HL-60/S4 (cell line): ENCODE results near the gene ZNF83.
"Not testable (repeated sequence)": the region's sequence is repeated elsewhere in the genome, so short reads cannot be mapped to it uniquely, and the experiment has no call there.

Source experiments
- in situ Hi-C: fragments of 300-500 bp; cut with MboI; formaldehyde crosslinking; loops from 2 replicates; pipeline ENCODE4 v1.14.3; 2022; ENCODE audit warnings: low sequenced_read_pairs

ZNF83 gene

DNA sequence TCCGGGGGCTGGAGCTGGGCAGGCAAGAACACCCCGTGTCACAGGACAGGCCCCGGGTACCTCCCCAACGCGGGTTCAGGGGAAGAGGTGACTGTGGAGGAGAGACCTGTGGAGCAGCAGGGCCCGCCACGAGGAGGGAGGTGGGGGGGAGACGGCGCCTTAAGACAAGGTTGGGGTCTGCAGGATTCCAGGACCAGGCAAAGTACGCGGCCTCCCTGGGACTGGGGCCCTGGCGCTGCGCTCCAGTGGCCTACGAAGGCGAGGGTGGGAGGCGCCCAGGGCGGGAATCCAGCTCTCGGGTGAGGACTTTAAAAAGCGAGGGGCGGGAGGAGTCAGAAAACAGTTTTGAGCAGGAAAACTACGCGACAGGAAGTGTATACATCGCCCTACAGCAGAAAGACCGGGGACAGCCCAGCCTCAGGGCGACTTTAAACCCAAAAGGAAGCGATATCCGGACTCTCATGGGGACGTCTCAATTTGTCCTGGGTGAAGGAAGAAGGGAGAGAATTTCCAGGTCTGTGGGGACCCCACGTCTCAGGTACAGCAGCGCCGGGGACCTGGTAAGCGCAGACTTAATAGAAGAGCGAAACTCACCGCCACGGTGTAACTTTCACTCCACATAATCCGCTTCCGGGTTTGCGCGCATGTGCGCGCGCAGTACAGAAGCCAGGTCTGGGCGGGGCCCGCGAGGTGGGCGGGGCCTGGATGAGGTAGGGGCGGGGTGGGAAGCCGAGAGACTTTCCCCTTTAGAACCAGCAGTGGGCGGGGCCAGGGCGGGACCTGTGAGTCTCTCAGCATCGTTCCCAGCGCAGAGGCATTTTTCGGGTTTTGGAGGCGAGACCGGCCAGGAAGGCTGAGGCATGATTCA lies at the start of gene ZNF83:
TSS of gene ZNF83 (minus strand) at position 638 of the 868 bp plus-strand sequence.
- in situ Hi-C loops = no loop called here

GRCh38 chr19:52687684-52688083 lies 49.5 kb upstream of the ZNF83 start:
- in situ Hi-C loops = no loop called here

DNA sequence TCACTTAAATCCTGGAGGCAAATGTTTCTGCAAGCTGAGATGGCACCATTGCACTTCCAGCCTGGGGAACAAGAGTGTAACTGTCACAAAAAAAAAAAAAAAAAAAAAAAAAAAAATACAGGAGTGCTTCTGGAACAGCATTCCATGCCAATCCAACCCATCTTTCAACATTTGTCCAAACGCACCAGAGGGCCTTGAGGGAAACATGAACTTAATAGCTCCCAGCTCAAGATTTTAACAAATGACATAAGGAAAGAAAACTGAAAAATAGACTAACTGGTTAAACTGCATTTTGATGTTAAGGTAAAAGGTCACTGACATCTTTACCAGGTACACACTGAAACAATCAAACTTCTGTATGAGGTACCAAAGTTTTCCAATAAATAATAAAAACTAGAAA lies 47.7 kb upstream of the ZNF83 start:
- in situ Hi-C loops = no loop called here

DNA sequence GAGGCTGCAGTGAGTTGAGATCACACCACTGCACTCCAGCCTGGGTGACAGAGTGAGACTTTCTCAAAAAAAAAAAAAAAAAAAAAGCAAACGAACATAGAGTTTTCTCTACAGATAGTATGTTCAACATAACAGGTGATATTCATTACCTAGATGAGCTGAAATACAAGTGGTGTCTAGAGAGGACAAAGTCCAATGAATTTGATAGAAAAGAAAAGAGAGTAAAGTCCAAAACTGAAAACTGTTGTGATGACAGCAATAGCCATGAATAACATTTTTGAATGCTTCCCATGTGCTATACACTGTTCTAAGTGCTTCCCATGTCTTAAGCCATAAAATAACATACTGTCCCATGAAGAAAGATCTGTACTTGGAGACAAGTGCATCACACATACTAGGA lies 43.1 kb upstream of the ZNF83 start:
- in situ Hi-C loops = not testable (repeated sequence)

GRCh38 chr19:52679598-52679997 lies 41.4 kb upstream of the ZNF83 start:
- in situ Hi-C loops = no loop called here

GRCh38 chr19:52675239-52675638 lies 37.1 kb upstream of the ZNF83 start:
- in situ Hi-C loops = not testable (repeated sequence)

DNA sequence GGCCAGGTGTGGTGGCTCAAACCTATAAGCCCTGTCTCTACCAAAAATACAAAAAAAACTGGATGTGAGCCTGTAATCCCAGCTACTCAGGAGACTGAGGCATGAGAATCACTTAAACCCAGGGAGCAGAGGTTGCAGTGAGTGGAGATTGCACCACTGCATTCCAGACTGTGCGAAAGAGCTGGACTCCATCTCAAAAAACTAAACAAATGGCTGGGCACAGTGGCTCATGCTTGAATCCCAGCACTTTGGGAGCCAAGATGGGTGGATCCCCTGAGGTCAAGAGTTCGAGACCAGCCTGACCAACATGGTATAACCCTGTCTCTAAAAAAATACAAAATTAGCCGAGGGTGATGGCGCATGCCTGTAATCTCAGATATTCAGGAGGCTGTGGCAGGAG lies 34.9 kb upstream of the ZNF83 start:
- in situ Hi-C loops = no loop called here

- in situ Hi-C loops = no loop called here
These were observed 31.9 kb upstream of the ZNF83 start for GRCh38 chr19:52670046-52670445.

GRCh38 chr19:52669586-52669985 lies 31.4 kb upstream of the ZNF83 start:
- in situ Hi-C loops = no loop called here

DNA sequence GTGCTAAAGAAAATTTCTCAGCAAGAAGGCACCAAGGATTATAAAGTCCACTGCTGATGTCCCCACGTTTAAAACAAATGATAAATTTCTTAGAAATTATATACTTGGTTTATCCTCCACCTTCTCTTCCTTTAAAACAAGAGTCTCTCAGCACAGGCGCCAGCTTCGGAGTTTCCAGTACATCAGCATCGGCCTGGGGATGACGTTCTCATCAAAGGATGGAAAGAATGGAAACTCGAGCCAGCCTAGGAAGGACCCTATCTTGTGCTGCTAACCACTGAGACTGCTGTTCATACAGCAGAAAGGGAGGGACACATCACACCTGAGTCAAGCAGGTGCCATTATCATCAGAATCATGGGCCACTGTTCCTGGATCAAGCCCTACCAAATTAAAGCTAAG lies 29.8 kb upstream of the ZNF83 start:
- in situ Hi-C loops = no loop called here

DNA sequence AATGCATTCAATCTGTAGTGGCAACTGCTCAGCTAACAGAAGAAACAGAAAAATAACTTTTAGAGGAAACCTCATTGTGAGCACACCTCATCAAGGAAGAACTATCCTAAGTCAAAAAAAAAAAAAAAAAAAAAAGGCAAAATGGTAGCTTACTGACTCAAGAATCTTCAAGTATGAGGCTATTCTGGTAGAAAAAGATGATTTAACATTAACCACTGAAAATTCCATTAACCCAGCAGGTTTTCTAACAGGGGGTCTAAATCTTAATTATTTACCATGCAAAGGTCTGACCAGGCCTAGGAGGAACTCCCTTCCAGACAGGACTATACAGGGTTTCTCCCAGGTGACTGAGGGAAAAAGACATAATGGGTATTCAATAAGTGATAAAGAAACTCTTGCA lies 28.4 kb upstream of the ZNF83 start:
- in situ Hi-C loops = no loop called here

DNA sequence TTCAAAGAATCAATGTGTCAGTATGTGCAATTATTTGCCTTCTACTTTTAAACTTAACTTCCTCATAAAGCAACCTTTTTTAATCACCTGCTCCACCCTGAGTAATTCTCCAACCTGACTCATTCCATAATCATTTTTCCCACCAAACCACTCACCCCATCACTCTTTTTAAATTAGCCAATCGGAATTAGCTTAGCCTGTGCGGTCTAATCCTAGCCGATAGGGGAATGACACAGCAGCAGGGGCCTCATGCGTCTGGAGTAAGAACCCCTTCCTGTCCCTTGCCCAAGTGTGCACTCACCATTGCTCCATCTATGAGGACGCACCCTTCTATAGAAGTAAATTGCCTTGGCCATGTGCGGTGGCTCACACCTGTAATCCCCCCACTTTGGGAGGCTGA lies 27.4 kb upstream of the ZNF83 start:
- in situ Hi-C loops = no loop called here

DNA sequence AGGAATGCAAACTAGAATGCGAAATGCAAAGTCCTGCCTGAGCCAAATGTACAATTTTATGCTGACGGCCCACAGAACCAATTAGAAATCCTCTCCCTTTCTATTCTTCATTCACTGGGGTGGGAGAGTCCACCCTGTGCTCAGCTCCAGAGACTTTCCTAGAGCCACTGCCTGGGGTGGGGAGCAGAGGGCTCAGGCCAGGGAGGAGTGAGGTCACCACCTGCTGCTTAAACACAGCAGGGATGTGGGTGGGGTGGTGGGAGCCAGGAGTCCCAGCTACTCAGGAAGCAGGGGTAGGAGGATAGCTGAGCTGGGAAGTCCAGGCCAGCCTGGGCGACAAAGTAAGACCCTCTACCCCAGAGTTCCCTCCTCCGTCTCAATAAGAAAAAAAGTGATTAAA lies 26.9 kb upstream of the ZNF83 start:
- in situ Hi-C loops = no loop called here

DNA sequence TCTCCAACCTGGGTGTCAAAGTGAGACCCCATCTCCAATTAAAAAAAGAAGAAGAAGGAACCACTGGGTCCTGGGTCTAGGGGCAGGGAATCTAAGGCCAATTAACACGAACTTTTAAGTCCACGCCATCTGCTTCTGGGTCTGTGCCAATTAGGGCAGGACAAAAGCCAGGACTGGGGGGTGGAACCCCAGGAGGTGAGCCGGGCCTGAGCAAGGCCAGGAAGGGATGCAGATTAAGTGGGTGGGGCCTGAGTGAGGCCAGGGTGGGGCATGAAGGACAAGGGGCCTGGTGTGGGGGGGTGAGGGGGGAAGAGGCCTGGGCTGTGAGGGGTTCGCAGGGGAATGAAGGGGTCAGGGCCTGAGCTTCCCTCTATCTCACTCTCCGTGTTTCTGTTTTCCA lies 26.3 kb upstream of the ZNF83 start:
- in situ Hi-C loops = no loop called here

DNA sequence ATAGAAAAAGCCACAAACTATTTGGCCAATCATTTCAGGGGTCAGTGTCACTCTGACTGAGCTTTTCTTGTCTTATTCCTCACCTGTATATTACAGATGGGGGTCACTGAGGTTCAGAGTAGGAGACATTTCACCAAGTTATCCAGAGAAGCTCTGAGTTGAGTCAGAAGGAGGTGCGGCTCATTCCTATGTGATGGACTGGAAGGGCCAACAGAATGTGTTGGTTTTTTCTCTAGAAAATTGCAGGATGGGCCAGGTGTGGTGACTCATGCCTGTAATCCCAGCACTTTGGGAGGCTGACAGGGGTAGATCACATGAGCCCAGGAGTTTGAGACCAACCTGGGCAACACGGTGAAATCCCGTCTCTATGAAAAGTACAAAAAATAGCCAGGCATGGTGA lies 24.5 kb upstream of the ZNF83 start:
- in situ Hi-C loops = no loop called here

DNA sequence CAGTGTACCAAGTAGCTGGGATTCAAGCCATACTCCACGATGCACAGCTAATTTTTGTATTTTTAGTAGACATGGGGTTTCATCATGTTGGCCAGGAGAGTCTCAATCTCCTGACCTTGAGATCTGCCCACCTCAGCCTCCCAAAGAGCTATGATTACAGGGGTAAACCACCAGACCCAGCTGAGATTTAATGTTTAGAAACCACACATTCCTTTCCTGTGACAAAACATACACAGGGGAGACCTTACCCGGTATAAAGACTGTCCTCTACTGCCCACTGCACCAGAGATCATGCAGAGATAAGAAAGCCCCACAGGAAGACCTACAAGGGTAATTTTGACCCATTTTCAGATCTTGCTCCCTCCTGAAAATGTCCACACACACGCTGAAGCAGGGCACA lies 22.8 kb upstream of the ZNF83 start:
- in situ Hi-C loops = no loop called here

- in situ Hi-C loops = no loop called here
These were observed 20.9 kb upstream of the ZNF83 start for GRCh38 chr19:52659013-52659412.

- in situ Hi-C loops = no loop called here
These were observed 20.4 kb upstream of the ZNF83 start for GRCh38 chr19:52658595-52658994.

DNA sequence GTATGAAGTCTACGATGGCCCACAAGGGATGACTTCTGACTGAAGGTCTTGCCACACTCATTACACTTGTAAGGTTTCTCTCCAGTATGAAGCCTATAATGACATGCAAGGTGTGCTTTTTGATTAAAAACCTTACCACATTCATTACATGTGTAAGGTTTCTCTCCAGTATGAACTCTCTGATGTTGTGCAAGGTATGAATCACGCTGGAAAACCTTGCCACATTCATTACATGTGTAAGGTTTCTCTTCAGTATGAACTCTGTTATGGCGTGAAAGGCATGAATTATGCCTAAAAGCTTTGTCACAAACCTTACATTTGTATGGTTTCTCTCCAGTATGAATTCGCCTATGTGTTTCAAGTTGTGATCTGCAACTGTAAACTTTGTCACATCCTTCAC lies 15.0 kb upstream of the ZNF83 start:
- in situ Hi-C loops = no loop called here

- in situ Hi-C loops = no loop called here
These were observed 13.8 kb upstream of the ZNF83 start for GRCh38 chr19:52651956-52652355.

- in situ Hi-C loops = no loop called here
These were observed 10.3 kb upstream of the ZNF83 start for GRCh38 chr19:52648336-52649016.

DNA sequence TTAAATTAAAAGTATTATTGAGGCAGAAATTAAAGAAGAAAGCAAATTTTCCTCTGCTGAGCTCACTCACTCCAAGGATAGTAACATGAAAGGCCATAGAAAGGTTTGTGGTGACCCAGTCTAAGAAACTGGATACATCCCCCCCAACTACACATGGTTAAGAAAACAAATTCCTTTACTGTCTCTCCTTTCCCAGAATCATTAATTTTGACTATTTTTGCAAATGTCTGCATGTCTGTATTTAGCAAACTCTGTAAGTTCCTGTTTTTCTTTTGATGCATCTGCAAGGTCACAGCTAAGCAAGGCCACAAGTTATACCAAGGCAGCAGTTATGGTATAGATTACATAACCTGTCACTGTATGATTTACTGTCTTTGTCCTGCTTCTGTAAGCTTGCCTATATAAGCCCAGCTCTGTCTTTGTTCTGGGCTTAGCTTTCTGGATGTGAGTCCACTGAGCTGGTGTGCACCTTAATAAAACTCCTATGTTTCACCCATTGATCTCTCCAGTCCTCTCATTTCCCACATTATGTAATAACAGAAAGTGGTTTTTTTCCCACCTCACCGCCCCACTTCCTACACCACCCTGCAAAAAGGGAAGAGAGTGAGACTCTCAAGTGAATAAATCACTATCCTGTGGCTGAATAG lies 8.5 kb upstream of the ZNF83 start:
- in situ Hi-C loops = no loop called here
